Subcutaneous abdominal adipose tissue (tissue), 5 donors: ENCODE results near the gene ZNF423.

Experiments
- H3K27ac ChIP-seq: one replicate; pipeline ENCODE4 v1.7.0; 2013; ENCODE audit warnings: low read depth, mild to moderate bottlenecking, inconsistent platforms, low read length, moderate library complexity
- H3K27me3 ChIP-seq, 5 donors: one replicate each; pipeline ENCODE4 v1.7.0; 2013; ENCODE audit warnings: low read length in 5 of 5, inconsistent platforms in 1 of 5; ENCODE audit not compliant: control insufficient read depth in 5 of 5, insufficient read depth in 4 of 5
- H3K36me3 ChIP-seq, 5 donors: one replicate each; pipeline ENCODE4 v1.7.0; 2013; ENCODE audit warnings: low read length in 5 of 5; ENCODE audit not compliant: control insufficient read depth in 5 of 5, insufficient read depth in 5 of 5
- H3K4me1 ChIP-seq, 5 donors: one replicate each; pipeline ENCODE4 v1.7.0; 2013; ENCODE audit warnings: low read length in 5 of 5, mild to moderate bottlenecking in 3 of 5, moderate library complexity in 1 of 5; ENCODE audit not compliant: control insufficient read depth in 5 of 5, insufficient read depth in 5 of 5
- H3K4me3 ChIP-seq, 5 donors: one replicate each; pipeline ENCODE4 v1.7.0; 2013; ENCODE audit warnings: low read length in 5 of 5, low read depth in 1 of 5
- H3K9ac ChIP-seq, 5 donors: one replicate each; pipeline ENCODE4 v1.7.0; 2013; ENCODE audit warnings: low read length in 5 of 5, mild to moderate bottlenecking in 4 of 5, moderate library complexity in 3 of 5
- H3K9me3 ChIP-seq, 5 donors: one replicate each; pipeline ENCODE4 v1.7.0; 2013; ENCODE audit warnings: low read length in 5 of 5; ENCODE audit not compliant: control insufficient read depth in 5 of 5
- donor health status: healthy.
- donor health status: healthy.
- donor health status: healthy.
- donor health status: healthy.
- donor health status: healthy.

Gene ZNF423

GRCh38 chr16:49723310-49723709, 132.6 kb downstream of the ZNF423 start:
- H3K27me3 ChIP-seq, result no peaks in the 10 kb centered on the region

GRCh38 chr16:49720225-49720624, 135.7 kb downstream of the ZNF423 start:
- Histone ChIP-seq H3K9me3 (no peaks in the 10 kb centered on the region), H3K4me1 (peaks cover 0 to 13% (median 7%) of the 10 kb centered on the region in 5 donors), H3K4me3 (no peak overlapping the region), H3K27ac (no peak overlapping the region), H3K9ac (no peak overlapping the region), H3K36me3 (no peaks in the 10 kb centered on the region), H3K27me3 (no peaks in the 10 kb centered on the region)

More at GRCh38 chr16:49723310-49723709, 132.6 kb downstream of the ZNF423 start:
- no peaks in the 10 kb centered on the region for H3K9me3 ChIP-seq
- peaks cover 0 to 8% (median 0%) of the 10 kb centered on the region in 5 donors for H3K4me1 ChIP-seq
- H3K27ac ChIP-seq, result no peak overlapping the region
- H3K4me3 ChIP-seq, result no peak overlapping the region
- H3K36me3 ChIP-seq, result no peaks in the 10 kb centered on the region
- no peak overlapping the region for H3K9ac ChIP-seq

GRCh38 chr16:49717689-49718088, 138.2 kb downstream of the ZNF423 start:
- Histone ChIP-seq H3K9ac (no peak overlapping the region), H3K27ac (no peak overlapping the region), H3K27me3 (no peaks in the 10 kb centered on the region), H3K9me3 (no peaks in the 10 kb centered on the region), H3K36me3 (no peaks in the 10 kb centered on the region), H3K4me3 (no peak overlapping the region), H3K4me1 (peaks cover 0 to 13% (median 7%) of the 10 kb centered on the region in 5 donors)

GRCh38 chr16:49716339-49716934, 139.5 kb downstream of the ZNF423 start:
- no peaks in the 10 kb centered on the region for H3K9me3 ChIP-seq

DNA sequence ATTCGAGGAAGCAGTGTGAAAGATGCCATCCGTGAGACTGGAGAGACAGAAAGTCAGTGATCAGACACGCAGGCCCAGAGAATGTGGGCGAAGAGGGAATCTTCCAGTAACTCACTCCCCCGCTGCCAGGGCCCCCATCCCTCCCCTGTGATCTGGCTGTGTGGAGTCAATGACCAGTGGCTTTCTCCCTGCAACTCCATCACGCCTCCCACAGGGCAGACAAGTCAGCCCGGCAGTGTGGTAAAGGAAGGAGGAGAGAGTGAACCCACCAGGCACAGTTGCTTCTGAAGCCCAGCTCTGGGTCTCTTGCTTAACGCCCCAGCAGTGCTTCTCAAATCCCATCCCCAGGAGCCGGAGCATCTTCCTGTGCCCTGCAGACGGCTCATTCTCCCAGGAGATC, 142.1 kb downstream of the ZNF423 start:
- H3K4me3 ChIP-seq, result no peak overlapping the region
- H3K9ac ChIP-seq, result no peak overlapping the region
- H3K27ac ChIP-seq, result no peak overlapping the region
- H3K27me3 ChIP-seq, result no peaks in the 10 kb centered on the region
- H3K36me3 ChIP-seq, result no peaks in the 10 kb centered on the region
- H3K4me1 ChIP-seq, result peaks cover 0 to 7% (median 6%) of the 10 kb centered on the region in 5 donors
- no peaks in the 10 kb centered on the region for H3K9me3 ChIP-seq

More at GRCh38 chr16:49716339-49716934, 139.5 kb downstream of the ZNF423 start:
- peaks cover 0 to 13% (median 7%) of the 10 kb centered on the region in 5 donors for H3K4me1 ChIP-seq
- H3K36me3 ChIP-seq, result no peaks in the 10 kb centered on the region
- no peak overlapping the region for H3K4me3 ChIP-seq
- H3K27ac ChIP-seq, result no peak overlapping the region
- no peak overlapping the region for H3K9ac ChIP-seq
- H3K27me3 ChIP-seq, result no peaks in the 10 kb centered on the region

DNA sequence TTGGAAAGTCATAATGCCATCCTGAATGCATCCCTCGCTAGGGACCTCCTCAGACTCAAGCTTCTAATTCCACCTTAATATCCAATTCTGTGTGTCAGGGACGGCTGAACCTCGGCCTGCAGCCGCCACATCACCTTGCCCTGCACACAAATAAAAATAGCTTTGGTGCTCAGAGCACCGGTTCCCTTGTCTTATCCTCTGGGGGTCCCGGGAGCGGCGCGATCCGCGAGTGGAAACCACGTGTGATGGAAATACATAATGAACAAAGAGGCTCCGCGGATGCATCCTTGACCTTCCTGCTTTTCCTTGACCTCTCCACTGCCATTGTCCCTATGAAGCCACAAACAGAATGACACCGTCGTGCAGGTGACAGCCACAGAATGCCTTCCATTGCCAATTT, 143.4 kb downstream of the ZNF423 start:
- Histone ChIP-seq H3K36me3 (no peaks in the 10 kb centered on the region), H3K9me3 (no peaks in the 10 kb centered on the region), H3K27me3 (no peaks in the 10 kb centered on the region), H3K27ac (no peak overlapping the region), H3K4me1 (peaks cover 0 to 7% (median 6%) of the 10 kb centered on the region in 5 donors), H3K9ac (no peak overlapping the region), H3K4me3 (no peak overlapping the region)

DNA sequence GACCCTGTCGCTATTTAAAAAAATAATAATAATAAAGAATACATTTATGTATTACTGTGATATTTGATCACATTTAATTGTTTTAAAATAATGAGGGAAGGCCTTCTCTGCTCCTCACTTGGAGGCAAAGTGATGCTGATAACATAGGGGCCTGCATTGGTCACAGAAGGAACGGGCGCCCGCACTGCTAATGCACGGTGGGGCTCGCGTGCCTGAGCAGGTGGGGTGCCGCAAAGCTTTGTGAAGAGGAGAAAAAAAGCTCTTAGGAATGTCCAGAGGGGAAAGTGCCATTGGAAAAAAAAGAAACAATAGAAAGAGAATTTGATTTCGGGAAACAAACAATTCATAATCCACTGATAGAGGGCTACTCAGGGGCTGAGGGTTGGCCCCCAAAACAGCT, 143.8 kb downstream of the ZNF423 start:
- Histone ChIP-seq H3K9me3 (no peaks in the 10 kb centered on the region), H3K27ac (no peak overlapping the region), H3K36me3 (no peaks in the 10 kb centered on the region), H3K9ac (no peak overlapping the region), H3K27me3 (no peaks in the 10 kb centered on the region), H3K4me3 (no peak overlapping the region), H3K4me1 (peaks cover 0 to 7% (median 6%) of the 10 kb centered on the region in 5 donors)

DNA sequence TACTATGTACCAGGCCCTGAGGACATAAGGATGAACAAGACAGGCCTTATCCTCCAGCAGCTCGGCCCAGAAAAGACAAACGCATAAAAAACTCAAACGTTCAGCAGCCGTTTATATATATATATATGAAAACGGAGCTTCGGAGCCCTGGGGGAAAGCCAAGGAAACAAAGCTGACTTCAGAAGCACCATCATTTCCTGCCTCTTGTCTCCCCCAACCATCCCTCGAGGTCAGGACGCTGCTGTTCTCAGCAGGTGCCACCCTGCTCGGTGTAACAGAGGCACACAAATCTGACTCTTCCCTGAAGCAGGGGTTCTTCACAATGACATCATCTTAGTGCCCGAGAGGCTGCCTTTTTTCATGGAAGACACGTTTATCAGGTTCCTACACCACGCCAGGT, 146.9 kb downstream of the ZNF423 start:
- peaks cover 0 to 2% (median 0%) of the 10 kb centered on the region in 5 donors for H3K36me3 ChIP-seq
- no peak overlapping the region for H3K27ac ChIP-seq
- H3K9me3 ChIP-seq, result peaks cover 0 to 5% (median 0%) of the 10 kb centered on the region in 5 donors
- H3K9ac ChIP-seq, result no peak overlapping the region
- no peak overlapping the region for H3K4me3 ChIP-seq
- no peaks in the 10 kb centered on the region for H3K27me3 ChIP-seq
- no peaks in the 10 kb centered on the region for H3K4me1 ChIP-seq

DNA sequence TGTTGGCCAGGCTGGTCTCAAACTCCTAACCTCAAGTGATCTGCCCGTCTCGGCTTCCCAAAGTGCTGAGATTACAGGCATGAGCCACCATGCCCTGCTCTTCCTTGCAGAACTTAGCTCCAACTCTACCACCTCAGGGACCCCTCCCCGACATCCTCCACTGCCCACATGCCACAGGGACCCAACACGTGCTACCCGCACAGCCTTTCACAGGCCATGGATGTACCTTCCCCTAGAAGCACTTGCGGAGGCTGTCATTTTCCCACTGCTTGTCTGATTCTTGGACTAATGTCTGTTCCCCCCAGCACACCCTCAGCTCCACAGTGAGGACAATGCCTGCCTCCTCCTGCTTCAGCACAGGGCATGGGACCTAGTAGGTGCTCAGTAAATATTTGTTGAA, 147.4 kb downstream of the ZNF423 start:
- Histone ChIP-seq H3K4me3 (no peak overlapping the region), H3K36me3 (peaks cover 0 to 2% (median 0%) of the 10 kb centered on the region in 5 donors), H3K27me3 (no peaks in the 10 kb centered on the region), H3K27ac (no peak overlapping the region), H3K9ac (no peak overlapping the region), H3K9me3 (peaks cover 0 to 5% (median 0%) of the 10 kb centered on the region in 5 donors), H3K4me1 (no peaks in the 10 kb centered on the region)

DNA sequence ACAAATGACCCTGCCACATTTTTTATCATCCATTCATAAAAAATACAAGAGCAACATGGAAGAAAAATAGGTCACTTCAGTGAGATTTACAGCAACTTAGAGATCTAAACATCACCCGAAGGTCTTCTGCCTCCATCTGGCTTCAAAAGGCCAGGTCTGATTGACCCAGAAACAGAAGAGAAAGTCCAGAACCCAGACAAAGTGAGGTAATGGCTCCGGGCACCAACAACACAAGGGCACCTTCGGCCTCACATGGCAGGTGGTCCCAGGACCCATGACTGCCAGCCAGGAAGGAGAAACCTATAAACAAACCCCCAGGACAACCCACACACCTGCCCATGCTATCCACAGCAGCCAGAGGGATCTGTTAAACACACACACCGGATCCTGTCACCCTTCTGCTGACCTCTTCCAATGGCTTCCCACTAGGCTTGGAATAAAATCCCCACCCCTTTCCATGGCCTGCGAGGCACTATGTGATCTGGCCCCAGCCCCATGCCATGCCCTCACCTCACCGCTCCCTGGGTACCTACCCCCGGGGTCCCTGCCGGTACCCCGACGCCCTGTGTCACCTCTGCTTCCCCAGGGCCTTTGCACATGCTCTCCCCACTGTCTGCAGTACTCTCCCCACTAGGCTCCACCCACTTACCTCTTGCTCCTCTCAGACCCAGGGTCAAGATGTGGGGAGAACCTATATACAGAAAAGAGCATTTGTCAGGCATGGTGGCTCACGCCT, 149.1 kb downstream of the ZNF423 start:
- no peak overlapping the region for H3K4me3 ChIP-seq
- no peaks in the 10 kb centered on the region for H3K27me3 ChIP-seq
- no peak overlapping the region for H3K9ac ChIP-seq
- peaks cover 0 to 13% (median 12%) of the 10 kb centered on the region in 5 donors for H3K4me1 ChIP-seq
- H3K9me3 ChIP-seq, result peaks cover 0 to 5% (median 0%) of the 10 kb centered on the region in 5 donors
- peaks cover 0 to 2% (median 0%) of the 10 kb centered on the region in 5 donors for H3K36me3 ChIP-seq
- no peak overlapping the region for H3K27ac ChIP-seq
